HG02885 (cell line): ENCODE measurements around the gene OR11H7.
"Not testable (repeated sequence)": the region's sequence is repeated elsewhere in the genome, so short reads cannot be mapped to it uniquely, and the experiment has no call there.

Experiments
- ATAC-seq: cut with Tn5 transposase; IDR thresholded peaks from one replicate; pipeline ENCODE4 v1.9.1; 2021; ENCODE audit warnings: mild to moderate bottlenecking; ENCODE audit not compliant: unreplicated experiment, poor library complexity

Gene OR11H7

DNA sequence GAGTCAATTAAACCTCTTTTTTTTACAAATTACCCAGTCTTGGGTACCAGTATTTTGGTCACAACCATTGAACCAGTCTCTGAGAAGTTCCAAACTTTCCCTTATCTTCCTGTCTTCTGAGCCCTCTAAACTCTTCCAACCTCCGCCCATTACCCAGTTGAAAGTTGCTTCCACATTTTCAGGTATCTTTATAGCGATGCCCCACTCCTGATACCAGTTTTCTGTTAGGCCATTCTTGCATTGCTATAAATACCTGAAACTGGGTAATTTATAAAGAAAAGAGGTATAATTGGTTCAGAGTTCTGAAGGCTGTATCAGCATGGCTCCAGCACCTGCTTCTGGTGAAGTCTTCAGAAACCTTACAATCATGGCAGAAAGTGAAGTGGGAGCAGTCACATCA is 45.3 kb downstream of the OR11H7 start:
- ATAC-seq, result no peak

- no peak for ATAC-seq
These were observed 48.6 kb downstream of the OR11H7 start for GRCh38 chr14:20277409-20277808.

DNA sequence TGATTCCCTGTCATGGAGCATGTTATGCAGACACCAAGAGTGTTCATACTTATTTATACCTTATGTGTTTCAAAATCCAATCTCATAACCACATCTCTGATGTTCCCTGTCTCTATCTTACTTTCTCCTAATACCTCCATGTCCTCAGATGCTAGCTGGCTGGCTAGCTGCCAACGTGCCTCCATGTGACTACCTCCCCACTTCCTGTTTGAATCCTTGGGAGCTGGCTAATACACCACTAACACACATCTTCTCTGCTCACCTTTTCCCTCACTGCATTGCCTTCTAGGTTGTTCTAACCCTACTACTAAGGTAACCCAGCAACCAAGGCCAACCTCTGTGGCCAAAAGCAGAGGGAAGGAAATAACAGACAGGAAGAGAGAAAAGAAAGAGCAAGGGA is 49.6 kb downstream of the OR11H7 start:
- no peak for ATAC-seq

DNA sequence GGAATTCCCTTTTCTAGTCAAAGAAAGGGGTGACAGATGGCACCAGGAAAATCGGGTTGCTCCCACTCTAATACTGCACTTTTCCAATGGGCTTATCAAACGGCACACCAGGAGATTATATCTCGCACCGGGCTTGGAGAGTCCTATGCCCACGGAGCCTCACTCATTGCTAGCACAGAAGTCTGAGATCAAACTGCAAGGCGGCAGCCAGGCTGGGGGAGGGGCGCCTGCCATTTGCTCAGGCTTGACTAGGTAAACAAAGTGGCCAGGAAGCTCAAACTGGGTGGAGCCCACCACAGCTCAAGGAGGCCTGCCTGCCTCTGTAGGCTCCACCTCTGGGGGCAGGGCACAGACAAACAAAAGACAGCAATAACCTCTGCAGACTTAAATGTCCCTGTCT is 51.5 kb downstream of the OR11H7 start:
- ATAC-seq, result not testable (repeated sequence)
